ENCODE data around the gene RPRD1B.
"Not testable (repeated sequence)": the region's sequence is repeated elsewhere in the genome, so short reads cannot be mapped to it uniquely, and the experiment has no call there.

RPRD1B gene

GRCh38 chr20:38001981-38002380 is 31.6 kb upstream of the RPRD1B start:
- TF ChIP-seq, protein P1, sequence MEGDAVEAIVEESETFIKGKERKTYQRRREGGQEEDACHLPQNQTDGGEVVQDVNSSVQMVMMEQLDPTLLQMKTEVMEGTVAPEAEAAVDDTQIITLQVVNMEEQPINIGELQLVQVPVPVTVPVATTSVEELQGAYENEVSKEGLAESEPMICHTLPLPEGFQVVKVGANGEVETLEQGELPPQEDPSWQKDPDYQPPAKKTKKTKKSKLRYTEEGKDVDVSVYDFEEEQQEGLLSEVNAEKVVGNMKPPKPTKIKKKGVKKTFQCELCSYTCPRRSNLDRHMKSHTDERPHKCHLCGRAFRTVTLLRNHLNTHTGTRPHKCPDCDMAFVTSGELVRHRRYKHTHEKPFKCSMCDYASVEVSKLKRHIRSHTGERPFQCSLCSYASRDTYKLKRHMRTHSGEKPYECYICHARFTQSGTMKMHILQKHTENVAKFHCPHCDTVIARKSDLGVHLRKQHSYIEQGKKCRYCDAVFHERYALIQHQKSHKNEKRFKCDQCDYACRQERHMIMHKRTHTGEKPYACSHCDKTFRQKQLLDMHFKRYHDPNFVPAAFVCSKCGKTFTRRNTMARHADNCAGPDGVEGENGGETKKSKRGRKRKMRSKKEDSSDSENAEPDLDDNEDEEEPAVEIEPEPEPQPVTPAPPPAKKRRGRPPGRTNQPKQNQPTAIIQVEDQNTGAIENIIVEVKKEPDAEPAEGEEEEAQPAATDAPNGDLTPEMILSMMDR (conservative IDR thresholded peaks at IDR 0.05; ENCODE audit: control insufficient read depth, insufficient read depth, low read depth, low read length): no peak
- no peak for DNase-seq (ENCODE audit: low read depth)
- no peak overlapping the region for H3K4me3 ChIP-seq (ENCODE audit: control insufficient read depth, low read depth, low read length)

DNA sequence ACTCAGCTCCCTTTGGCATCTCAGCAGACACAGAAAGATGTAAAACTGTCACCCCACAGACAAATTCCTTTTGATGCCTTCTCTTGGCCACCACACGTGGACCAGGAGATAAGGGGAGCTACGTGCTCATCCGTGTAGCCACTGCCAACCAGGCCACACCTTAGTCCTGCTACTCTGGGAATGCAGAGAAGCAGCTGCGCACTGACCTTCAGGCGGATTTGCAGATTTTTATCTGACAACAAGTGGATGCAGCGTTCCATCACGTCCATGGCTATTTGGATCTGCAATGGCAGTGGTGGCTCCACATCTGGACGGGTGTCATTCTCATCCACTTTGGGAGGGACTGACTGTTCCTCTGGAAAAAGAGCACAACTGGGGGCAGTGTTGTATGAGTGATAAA is 31.1 kb upstream of the RPRD1B start:
- DNase-seq (ENCODE audit: low read depth): no peak
- TF ChIP-seq, protein P1 (conservative IDR thresholded peaks at IDR 0.05; ENCODE audit: control insufficient read depth, insufficient read depth, low read depth, low read length): no peak
- no peak overlapping the region for H3K4me3 ChIP-seq (ENCODE audit: control insufficient read depth, low read depth, low read length)

- DNase-seq (ENCODE audit: low read depth): no peak
- TF ChIP-seq, protein P1 (conservative IDR thresholded peaks at IDR 0.05; ENCODE audit: control insufficient read depth, insufficient read depth, low read depth, low read length): no peak
- no peak overlapping the region for H3K4me3 ChIP-seq (ENCODE audit: control insufficient read depth, low read depth, low read length)
Measured at GRCh38 chr20:38004416-38004815, 29.1 kb upstream of the RPRD1B start.

GRCh38 chr20:38005903-38006302 is 27.6 kb upstream of the RPRD1B start:
- TF ChIP-seq, protein P1 (conservative IDR thresholded peaks at IDR 0.05; ENCODE audit: control insufficient read depth, insufficient read depth, low read depth, low read length): no peak
- no peak overlapping the region for H3K4me3 ChIP-seq (ENCODE audit: control insufficient read depth, low read depth, low read length)
- no peak for DNase-seq (ENCODE audit: low read depth)

- TF ChIP-seq, protein P1 (conservative IDR thresholded peaks at IDR 0.05; ENCODE audit: control insufficient read depth, insufficient read depth, low read depth, low read length): no peak
- no peak overlapping the region for H3K4me3 ChIP-seq (ENCODE audit: control insufficient read depth, low read depth, low read length)
- DNase-seq (ENCODE audit: low read depth): no peak
Measured at GRCh38 chr20:38007526-38007925, 26.0 kb upstream of the RPRD1B start.

DNA sequence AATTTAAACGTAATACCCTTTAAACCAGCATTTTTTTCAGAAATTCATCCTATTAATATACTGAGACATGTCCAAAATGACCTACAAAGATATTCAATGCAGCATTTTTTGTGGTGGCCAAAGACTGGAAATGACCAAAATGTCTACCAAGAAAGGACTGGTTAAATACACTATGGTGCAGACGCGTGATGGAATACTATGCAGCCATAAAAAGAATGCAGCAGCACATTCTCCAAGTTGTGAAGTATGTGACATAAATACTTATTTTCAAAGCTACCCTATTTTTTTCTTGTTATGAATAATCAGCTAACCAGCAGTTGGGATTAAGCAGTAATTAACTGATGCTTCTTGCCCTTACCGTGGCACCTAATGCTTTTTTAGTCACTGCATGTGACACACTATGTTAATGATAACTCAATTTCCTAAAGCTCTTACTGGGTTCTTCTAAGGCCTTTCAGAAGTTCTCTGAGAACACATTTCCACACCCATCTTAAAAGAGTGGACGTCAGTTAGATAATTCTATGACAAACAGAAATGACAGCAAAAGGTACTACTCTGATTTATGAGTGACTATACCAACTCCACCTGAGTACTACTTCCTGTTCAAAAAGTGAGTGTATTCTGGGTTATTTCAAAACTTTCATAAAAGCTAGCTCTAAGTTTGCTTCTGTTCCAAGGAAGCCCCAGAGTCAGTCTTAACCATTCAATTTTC is 25.2 kb upstream of the RPRD1B start:
- DNase-seq (ENCODE audit: low read depth): no peak
- TF ChIP-seq, protein P1 (conservative IDR thresholded peaks at IDR 0.05; ENCODE audit: control insufficient read depth, insufficient read depth, low read depth, low read length): no peak
- no peak overlapping the region for H3K4me3 ChIP-seq (ENCODE audit: control insufficient read depth, low read depth, low read length)

GRCh38 chr20:38009416-38009815 is 24.1 kb upstream of the RPRD1B start:
- DNase-seq (ENCODE audit: low read depth); H3K4me3 ChIP-seq (ENCODE audit: control insufficient read depth, low read depth, low read length): not testable (repeated sequence)

All from fibroblast of mammary gland (primary cell).